Activated CD4-positive, alpha-beta T cell treated with anti-CD3 and anti-CD28 coated beads, Interleukin-2, amount 50 U/mL, for 48 hours (primary cell): Measurements from ENCODE around the gene SLC16A8.
"Not testable (repeated sequence)": the region's sequence is repeated elsewhere in the genome, so short reads cannot be mapped to it uniquely, and the experiment has no call there.

Experiments used
- DNase-seq, 2 experiments: peaks; one replicate each; pipeline ENCODE4 v3.0.0-alpha.2; 2020

The SLC16A8 gene, protein sequence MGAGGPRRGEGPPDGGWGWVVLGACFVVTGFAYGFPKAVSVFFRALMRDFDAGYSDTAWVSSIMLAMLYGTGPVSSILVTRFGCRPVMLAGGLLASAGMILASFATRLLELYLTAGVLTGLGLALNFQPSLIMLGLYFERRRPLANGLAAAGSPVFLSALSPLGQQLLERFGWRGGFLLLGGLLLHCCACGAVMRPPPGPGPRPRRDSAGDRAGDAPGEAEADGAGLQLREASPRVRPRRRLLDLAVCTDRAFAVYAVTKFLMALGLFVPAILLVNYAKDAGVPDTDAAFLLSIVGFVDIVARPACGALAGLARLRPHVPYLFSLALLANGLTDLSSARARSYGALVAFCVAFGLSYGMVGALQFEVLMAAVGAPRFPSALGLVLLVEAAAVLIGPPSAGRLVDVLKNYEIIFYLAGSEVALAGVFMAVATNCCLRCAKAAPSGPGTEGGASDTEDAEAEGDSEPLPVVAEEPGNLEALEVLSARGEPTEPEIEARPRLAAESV

DNA sequence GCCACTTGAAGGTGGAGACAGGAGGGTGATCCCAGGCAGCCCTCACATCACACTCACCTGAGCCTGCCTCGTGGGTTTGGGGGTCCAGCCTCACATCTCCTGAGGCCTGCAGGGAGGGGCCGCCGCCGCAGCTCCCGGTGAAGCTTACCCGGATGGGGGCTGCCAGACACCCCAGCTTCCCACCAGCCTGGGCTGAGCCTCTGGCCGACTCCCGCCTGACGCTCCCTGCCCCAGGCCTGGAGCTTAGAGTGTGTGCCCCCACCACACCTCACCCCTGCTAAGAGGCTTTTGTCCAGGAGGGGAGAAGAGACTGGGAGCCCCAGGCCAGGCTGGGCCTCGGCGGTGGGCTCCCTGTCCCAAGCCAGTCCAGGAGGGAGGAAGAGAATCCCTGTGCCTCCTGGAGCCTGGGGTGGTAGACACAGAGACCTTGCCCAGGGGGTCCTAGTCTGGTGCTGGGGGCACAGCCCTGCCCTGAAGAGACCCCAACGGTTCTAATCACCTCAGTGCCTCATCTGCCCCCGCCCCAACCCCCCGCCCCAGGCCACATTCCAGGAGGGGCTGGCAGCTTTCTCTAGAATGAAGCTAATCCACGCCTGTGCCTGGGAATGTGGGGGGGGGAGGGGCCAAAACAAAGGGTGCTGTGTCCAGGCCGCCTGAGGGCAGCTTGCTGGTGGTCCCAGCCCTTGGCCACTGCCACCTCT, at the start of gene SLC16A8:
Gene SLC16A8, minus strand, starts transcription at position 254 of the 701 bp plus-strand sequence. CDS start 1,311 bp downstream, outside the sequence.
- no peak for DNase-seq

DNA sequence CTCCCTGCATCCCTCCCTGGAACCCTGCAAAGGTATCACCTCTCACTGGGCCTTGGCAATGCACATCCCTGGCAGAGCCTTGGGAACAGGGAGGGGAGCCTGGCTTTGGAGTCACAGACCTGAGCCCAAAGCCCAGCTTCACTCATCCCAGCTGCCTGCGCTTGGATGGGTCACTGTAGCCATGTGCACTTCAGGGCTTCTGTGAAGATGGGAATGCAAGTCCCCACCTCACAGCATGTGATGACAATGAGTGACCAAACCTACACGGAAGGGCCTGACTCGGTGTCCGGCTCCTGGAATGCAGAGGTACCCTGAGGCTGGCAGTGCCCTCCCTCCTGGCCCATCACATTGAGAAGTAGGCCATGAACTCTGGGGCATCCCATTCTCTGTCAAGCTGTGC, 49.3 kb upstream of the SLC16A8 start:
- DNase-seq, result no peak

DNA sequence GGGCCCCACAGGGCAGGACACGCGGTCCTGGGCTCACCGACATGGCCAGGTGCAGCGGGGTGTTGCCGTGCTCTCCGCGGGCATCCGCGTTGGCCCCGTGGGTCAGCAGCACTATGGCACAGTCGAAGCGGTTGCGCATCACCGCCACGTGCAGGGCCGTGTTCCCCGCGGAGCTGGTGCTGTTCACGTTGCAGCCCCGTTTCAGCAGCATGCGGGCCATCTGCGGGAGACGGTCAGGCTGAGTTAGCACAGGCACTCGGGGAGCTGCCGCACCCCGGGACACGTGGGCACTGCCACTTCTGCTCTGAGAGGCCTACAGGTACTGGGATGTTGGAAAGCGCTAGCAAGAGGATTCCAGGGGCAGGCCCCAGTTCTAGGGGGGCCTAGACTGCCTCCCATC, 48.8 kb upstream of the SLC16A8 start:
- no peak for DNase-seq

DNA sequence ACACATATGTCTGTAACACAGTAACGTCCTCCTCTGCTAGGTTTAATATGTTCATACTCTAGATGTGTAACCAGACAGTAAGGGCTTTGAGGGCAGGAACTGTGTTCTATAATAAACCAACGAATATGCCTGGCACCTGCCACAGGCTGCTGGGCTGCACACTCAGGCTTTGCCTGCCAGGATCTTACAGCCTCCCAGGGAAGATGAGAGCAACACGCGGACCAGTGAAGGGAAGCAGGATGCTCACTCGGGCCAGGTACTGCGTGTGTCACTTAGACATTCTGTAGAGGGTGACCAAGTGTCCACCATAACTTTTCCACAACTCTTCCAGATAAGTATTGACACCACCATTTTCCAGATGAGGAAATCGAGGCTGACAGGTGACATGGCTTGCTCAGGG, 48.2 kb upstream of the SLC16A8 start:
- no peak for DNase-seq

DNA sequence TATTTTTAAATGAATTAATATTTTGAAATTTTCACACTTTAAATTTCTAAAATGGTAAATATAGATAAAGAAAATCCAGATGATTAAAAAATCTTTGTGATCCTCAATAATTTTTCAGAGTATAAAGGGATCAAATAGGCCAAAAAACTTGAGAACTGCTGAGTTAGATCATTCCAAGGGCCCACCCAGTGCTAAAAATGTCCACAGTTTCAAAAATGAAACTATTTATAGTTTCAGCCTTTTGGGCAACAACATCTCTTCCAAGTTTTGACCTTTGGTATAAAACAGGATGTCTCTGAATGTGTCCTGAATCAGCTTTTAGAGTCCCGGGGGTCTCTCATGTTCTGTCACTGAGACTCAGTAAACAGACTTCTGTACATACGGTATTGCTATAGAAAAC, 47.4 kb upstream of the SLC16A8 start:
- DNase-seq, result no peak

DNA sequence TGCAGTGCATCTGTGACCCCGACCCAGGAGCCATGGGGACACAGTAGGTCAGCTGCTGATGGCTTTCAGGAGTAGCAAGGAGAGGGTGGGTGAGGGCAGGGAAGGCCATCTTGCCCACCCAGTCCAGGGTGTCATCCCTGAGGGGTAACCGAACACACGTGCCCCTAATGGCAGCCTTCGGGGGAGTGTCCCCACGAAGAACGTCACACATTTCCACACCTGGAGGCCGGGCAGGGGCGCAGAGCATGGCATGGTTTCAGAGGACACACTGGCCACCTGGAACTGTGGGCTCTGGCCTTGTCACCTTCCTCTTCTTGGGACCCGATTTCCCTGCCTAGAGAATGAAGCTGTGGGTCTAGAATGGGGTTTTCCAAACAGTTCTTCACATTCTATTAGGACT, 45.9 kb upstream of the SLC16A8 start:
- DNase-seq, result no peak

DNA sequence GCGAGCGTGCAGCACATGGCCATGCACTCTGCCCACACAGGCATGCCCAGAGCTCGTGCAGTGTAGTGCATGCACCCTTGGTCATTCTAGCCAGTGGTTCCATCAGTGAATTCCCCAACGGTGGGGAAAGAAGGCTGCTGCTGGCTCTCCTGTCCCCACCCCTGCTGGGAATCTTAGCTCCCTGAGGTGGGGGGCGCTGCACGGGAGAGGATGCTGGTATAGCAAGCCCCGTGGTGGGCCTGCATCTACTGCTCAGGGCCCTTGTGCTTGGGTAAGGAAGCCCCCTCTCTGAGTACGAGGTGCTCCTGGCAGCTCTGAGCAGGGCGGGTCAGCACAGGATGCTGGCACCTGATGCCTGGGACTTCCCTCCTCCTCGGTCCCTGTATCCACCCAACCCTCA, 45.0 kb upstream of the SLC16A8 start:
- DNase-seq, result no peak

DNA sequence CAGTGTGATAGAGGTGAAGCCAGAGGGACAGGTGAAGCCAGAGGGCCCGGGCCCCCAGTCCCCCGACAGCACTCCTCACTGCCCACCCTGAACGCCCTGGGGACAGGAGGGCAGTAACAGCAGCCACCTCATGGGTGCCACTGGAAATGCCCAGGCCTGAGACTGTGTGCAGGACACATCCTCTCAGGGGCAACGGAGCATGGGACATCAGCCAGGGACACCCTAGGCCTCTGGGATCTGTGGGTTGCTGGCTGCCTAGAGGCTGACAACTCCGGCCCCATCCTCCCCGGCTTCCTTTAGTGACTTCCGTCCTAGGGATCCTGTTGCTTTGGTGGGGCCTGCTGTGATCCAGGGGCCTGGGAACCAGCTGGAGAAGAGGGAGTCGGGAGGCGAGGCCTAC, 43.9 kb upstream of the SLC16A8 start:
- no peak for DNase-seq

DNA sequence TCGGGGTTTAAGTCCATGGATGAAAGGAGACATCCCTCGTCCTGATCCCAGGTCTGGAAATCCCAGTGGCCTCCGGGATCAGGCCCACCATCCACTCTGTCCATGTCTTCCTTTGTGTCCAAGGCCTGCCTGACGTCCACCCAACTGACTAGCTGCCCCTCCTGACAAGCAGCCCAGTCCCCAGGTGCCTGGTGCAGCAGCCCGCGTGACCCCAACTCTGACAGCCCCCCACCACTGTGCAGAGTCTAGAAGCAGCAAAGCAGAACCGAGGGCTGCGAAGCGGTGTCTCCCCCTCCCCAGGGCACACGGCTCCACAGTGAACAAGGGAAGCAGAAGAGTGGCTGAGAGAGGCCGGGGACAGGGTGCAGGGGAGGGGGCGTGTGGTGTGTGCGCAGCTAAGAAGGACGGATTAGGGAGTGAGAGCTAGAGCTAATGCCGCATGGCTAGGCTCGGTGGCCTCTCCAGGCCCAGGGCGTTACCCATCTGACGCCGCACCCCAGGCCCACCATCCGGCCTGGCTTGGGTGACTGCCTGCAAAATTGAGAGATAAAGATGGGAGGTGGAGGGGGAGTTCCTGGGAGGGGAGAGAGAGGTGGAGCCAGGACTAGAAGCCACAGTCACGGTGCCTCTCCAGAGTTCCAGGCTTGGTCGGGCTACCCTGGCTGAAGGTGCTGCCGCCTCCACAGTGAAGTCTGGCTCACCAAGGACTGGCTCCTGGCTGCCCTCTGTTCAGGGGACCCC, 43.1 kb upstream of the SLC16A8 start:
- DNase-seq, result no peak

DNA sequence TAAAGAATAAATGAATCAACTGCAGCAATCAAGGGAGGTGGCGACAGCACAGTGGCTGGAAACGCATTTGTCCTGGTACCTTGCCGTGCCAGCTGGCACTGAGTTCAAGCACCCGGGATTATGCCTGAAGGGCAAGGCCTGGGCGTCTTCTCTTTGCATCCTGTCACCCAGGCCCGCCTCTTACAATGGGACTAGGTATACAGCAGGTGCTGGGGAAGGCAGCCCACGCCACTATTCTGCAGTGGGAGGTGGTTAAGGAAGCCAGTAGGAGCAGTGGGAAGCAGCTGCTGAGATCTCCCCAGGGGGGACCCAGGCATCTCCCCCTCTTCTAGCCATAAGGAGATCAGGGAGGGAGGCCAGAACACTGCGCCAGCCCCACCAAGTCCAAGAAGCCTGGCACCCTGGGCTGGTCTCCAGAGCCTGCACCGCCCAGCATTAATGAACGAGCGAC, 41.8 kb upstream of the SLC16A8 start:
- no peak for DNase-seq

DNA sequence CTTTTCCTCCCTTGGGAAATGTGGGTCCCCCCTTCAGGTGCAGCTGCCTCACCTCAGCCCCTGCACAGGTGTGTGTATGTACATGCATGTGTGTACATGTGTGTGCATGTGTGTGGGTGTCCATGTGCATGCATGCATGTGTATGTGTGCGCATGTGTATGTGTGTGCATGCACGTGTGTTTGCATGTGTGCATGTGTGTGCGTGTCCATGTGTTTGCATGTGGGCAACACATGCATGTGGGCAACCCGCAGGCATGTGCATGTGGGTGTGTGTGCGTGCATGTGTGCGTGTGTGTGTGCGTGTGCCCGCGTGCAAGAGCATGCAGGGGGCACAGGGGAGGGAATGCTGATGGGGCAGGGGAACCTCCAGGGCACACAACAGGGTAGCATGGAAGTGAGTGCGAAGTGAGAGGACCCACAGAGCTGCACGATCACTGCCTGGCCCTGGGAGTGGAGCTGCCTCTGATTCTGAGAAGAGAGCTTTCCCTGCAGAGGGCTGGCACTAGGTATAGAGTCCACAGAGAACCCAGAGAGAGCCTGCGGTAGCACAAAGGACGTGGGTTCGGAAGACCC, 41.1 kb upstream of the SLC16A8 start:
- no peak for DNase-seq

DNA sequence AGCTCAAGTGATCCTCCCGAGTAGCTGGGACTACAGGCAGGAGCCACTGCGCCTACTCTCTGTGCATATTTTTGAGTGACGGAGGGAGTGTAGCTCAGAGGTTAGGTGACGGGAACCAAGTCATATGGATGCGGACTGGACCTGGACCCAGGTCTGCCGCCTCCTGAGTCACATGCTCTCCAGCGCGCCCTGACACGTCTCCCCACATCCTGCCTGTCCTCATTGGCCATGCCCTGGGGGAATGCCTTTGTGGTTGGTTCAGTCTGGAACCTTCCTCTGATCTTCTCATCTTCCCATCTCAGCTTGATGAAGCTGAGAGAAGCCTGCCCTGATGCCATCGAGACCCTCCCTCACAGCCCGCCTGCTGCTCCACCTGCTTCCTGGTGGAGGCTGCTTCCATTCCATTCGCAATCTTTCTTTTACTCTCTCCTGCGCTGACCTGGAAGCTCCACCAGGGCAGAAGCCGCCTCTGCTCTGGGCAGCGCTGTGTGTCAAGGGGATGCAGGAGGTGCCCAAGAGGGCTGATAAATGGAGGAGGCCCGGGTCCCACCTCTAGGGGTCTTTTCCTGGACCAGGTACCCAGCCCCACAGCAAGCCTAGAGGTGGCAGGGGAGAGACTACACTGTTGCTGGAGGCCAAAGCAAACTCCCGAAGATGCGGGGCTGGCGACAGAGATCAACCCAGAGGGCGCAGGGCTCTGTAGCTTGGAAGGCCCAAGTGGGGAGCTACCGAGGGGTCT, 40.4 kb upstream of the SLC16A8 start:
- no peak for DNase-seq

DNA sequence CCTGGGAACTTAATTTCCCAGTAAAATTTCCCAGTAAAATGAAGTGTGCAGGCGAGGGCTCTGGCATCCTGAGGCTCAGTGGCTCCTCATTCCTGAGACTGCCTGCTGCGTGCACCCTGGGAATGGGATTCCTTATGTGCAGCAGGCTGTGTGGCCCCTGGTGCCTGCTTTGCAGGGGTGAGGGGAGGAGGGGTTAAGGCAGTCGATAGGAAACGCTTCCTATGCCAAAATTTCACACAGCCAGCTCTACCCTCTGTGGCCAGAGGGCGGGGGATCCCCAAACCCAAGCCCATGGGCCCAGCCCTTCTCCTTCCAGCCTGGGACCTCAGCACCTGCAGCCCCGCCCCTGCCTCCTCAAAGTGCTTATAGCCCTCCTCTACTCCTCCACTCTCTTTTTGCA, 38.6 kb upstream of the SLC16A8 start:
- DNase-seq, result no peak

DNA sequence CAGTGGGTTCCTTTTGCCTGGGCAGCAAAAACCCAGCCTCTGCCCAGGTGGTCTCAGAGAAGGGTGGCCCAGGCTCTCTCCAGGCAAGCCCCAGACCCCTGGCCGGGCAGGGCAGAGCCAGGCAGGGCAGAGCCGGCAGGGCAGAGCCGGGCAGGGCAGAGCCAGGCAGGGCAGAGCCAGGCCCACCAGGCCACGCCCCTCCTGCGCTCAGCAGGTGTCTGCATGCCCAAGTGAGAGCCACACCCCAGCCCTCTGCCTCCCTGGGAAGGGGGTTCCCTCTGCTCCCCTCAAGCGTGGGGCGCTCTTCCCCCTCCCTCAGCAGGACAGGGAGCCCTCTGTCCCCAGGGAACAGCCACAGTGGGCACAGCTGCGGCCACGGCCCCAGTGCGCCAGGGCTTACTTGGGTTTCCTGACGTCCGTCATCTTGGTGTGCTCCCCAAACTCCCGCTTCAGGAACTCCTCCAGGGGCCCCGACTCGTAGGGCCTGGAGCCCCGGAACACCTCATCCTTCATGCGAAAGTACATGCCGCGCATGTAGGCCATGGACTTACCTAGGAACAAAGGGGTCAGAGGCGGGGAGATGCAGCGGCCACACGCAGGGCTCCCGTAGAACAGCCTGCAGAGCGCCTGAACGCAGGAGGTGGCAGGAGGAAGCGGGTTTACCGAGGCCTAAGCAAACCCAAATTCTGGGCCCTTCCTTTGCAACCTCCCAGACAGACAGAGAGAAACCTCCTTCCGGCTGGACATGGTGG, 36.6 kb upstream of the SLC16A8 start:
- DNase-seq, result no peak

DNA sequence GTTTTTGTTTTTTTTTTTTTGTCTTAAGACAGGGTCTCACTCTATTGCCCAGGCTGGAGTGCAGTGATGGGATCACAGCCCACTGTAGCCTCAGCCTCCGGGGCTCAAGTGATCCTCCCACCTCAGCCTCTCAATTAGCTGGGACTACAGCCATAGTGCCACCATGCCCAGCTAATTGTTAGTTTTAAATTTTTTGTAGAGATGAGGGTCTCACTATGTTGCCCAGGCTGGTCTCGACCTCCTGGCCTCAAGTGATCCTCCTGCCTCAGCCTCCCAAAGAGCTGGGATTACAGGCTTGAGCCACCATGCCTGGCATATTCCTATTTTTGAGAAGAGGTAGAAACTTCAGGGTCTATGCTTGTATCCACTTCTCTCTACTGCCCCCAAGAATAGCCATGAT, 34.8 kb upstream of the SLC16A8 start:
- not testable (repeated sequence) for DNase-seq

DNA sequence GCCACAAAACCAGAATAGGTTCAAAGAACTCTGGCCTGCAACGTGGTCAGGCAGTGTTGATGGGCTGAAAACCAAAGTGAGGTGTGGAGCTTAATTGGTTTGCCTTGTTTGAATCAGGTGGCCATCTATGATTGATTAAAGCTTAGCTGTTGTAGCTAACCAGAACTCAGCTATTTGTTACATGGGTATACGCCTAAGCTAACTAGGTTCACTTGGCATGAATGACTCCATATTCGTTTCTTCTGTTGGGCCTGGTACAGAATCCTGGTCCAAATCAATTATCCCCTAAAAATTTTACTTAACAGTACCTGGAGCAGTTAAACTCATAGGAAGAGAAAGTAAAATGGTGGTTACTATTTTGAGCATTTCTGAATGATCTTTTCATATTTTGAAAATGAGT, 34.2 kb upstream of the SLC16A8 start:
- no peak for DNase-seq

DNA sequence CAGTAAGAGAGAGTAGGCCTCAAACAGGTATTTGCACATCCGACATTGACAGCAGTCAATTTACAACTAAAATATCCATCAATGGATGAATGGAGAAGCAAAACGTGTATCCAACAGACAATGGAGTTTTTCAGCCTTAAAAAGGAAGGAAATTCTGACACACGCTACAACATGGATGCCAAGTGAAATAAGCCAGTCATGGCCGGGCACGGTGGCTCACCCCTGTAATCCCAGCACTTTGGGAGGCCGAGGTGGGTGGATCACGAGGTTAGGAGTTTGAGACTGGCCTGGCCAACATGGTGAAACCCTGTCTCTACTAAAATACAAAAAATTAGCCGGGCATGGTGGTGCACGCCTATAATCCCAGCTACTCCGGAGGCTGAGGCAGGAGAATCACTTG, 33.6 kb upstream of the SLC16A8 start:
- DNase-seq, result not testable (repeated sequence)

DNA sequence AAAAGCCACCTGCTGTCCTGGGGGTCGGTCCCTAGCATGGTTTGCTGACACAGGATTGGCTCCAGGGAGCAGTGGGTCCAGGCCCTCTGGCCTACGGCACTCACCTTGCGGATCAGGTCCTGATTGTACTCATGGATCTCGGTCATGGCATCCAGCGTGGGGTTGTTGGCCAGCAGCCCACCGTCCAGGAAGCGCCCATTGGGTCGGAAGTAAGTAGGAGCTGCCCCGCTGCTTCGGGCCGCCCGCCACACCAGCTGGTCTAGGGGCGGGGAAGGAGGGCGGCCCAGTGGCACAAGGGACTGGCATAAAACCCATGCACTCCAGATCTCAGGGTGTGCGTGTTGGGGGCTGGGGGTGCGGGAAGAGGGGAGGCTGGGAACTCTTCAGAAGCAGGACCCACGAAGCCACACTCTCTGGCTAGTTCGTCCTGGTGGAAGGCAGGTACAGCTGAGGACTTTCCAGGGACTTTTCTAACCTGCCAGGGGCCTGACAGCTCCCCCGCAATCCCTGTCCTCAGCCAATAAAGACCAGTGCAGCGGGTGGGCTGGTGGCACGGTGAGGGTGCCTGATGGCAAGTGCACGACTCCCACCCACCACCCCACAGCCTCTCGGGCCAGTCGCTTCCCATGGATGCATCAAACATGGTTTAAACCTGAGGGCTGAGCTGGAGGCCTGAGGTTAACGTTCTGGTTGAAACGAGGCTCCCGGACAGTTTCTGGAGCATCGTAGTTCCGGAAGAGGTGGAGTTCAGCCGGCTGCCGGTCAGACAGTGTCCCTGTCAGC, 31.6 kb upstream of the SLC16A8 start:
- DNase-seq, result no peak

DNA sequence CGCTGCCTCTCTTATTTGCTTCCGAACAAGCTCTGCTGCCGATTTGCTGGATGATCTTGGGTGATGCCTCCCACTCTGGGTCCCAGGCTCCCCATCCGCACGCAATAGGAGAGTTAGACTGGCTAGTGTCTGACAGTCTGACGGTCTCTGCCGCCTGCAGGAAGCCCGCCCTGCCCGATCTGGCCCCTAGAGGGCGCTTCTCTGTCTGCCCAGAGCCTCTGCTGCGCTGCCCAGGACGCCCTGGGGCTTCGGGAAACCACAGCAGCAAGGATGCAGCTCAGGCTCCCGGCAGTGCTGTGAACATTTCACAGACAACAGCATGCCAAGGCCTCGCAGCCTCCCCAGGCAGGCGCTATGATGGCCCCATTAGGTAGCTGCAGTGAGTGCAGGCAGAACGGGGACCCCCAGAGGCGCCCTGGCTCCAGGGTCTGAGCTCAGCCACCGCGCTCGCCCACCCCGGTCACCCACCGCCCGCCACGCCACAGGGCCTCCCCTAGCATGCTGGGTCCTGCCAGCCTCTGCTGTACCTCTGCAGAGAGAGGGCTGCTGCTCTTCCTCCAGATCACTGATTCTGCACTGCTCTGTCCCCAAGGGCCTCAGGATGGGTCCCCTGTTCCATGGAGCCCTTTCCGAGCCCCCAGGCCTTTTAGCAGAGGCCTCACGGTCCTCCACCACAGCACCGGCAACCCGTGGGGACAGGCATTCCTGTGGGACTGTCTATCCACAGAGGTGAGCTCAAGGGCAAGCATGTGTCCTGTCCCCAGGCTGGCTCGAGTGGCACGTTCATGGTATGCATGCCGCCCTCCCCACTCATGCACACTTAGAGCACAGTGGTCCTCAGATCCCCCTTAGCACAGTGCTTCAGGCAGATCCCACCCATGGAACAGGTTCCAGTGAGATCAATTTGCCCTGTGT, 30.8 kb upstream of the SLC16A8 start:
- DNase-seq, result peak; percentile 83 to 87

DNA sequence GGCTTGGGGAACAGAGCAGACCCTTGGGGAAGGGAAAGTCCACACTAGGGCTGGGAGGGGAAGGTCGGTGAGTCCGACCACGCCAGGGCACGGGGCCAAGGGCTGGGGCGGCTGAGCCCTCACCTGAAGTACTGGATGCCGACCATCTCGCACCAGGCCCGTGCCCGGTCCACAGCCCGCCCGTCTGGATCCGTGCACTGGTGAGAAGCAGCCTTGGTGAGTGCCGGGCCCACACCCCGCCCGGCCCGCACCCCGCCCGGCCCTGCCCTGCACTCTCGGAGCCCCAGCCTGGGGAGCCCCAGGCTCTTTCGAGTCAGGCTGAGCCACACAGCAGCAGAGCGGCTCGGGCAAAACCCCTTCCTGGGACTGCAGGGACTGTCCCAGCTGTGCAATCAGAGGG, 28.4 kb upstream of the SLC16A8 start:
- DNase-seq, result no peak
